HepG2 (cell line): ENCODE measurements around the gene UNC5CL. TPM values are rescaled to one million over a fixed set of nuclear protein-coding genes. Genes with fewer than 3 reads are reported as not detected.

Experiments
- ATAC-seq: fragments of 200-7000 bp; cut with Tn5 transposase; 3 replicates; pipeline ENCODE4 v1.9.1; 2020; ENCODE audit warnings: mild to moderate bottlenecking, moderate library complexity
- BruUV-seq: library from RNA; stranded (reverse); fragments of 400-500 nt; replicated peaks from 2 replicates; lab custom pipeline; 2021; lab: Mats Ljungman, UMichigan
- CTCF ChIA-PET: fragments of 300-600 bp; formaldehyde crosslinking; extraction: SDS; loops from one replicate; lab custom pipeline; 2021; ENCODE audit warnings: low total read pairs, inconsistent platforms, low intra/inter-chr PET ratio; lab: Yijun Ruan, JAX
- POLR2A ChIA-PET: fragments of 350-600 bp; sonication (Branson Sonifier 250); formaldehyde crosslinking; loops from one replicate; lab custom pipeline; 2020; ENCODE audit warnings: antibody characterized with exemption, inconsistent platforms; lab: Yijun Ruan, JAX
- DNase-seq: peaks from one replicate; pipeline ENCODE4 v3.0.0-alpha.2; 2015; ENCODE audit warnings: low spot score
- FAIRE-seq: peaks from 3 replicates; lab custom pipeline; 2011; peaks lifted over from hg19 to GRCh38; lab: Jason Lieb, UNC
- H2AFZ ChIP-seq: one replicate; pipeline ENCODE4 v1.6.1; 2011; ENCODE audit warnings: low read length, inconsistent platforms
- H3K27ac ChIP-seq: fragments of 300-600 bp; 3 replicates; pipeline ENCODE4 v1.8.0; 2011; ENCODE audit warnings: mixed run types, mild to moderate bottlenecking, mixed read lengths, low read length, inconsistent platforms; ENCODE audit not compliant: insufficient read depth; ENCODE audit errors: extremely low read length
- H3K27me3 ChIP-seq, 2 experiments: fragments of 200-600 bp in 1 of 2; 2 replicates in 1 of 2; 3 replicates in 1 of 2; pipeline versions ENCODE4 v1.6.0 to v1.8.0; 2011; ENCODE audit warnings: low read length in 2 of 2, mild to moderate bottlenecking in 2 of 2, moderate library complexity in 2 of 2, inconsistent platforms in 1 of 2; ENCODE audit not compliant: insufficient read depth in 2 of 2, control insufficient read depth in 1 of 2
- H3K36me3 ChIP-seq, 2 experiments: fragments of 200-600 bp in 1 of 2; replicated peaks in 1 of 2; 2 replicates in 1 of 2; 3 replicates in 1 of 2; pipeline versions ENCODE4 v1.5.1 to v1.8.0; 2011; ENCODE audit warnings: low read length in 2 of 2, inconsistent platforms in 1 of 2; ENCODE audit not compliant: insufficient read depth in 2 of 2, control insufficient read depth in 1 of 2
- H3K4me1 ChIP-seq: 2 replicates; pipeline ENCODE4 v1.5.1; 2012; ENCODE audit warnings: low read length, inconsistent platforms; ENCODE audit not compliant: insufficient read depth
- H3K4me2 ChIP-seq: 2 replicates; pipeline ENCODE4 v1.6.0; 2011; ENCODE audit warnings: low read depth, low read length, inconsistent platforms
- H3K4me3 ChIP-seq, 3 experiments: fragments of 200-600 bp in 1 of 3; sonication (generic), shearing (Covaris generic) in 1 of 3; replicated peaks in 1 of 3; 2 replicates each; pipeline ENCODE4 v1.5.1; 2011 to 2016; ENCODE audit warnings: low read length in 3 of 3, inconsistent platforms in 2 of 3, low read depth in 2 of 3, mild to moderate bottlenecking in 2 of 3, control low read depth in 1 of 3, mixed read lengths in 1 of 3; ENCODE audit not compliant: insufficient read depth in 1 of 3
- H3K79me2 ChIP-seq: one replicate; pipeline ENCODE4 v1.6.1; 2011; ENCODE audit warnings: low read length, inconsistent platforms; ENCODE audit not compliant: insufficient read depth
- H3K9ac ChIP-seq: 2 replicates; pipeline ENCODE4 v1.6.0; 2011; ENCODE audit warnings: mild to moderate bottlenecking, low read depth, low read length, inconsistent platforms; ENCODE audit not compliant: insufficient read depth
- H3K9me3 ChIP-seq: 2 replicates; pipeline ENCODE4 v1.5.1; 2012; ENCODE audit warnings: mild to moderate bottlenecking, low read length
- H4K20me1 ChIP-seq: 2 replicates; pipeline ENCODE4 v1.6.0; 2011; ENCODE audit warnings: inconsistent platforms, mild to moderate bottlenecking, low read length, moderate library complexity; ENCODE audit not compliant: insufficient read depth
- CAMTA2 ChIP-seq: sonication (generic); formaldehyde crosslinking; IDR thresholded peaks from 2 replicates; pipeline ENCODE4 v1.4.0; 2020; ENCODE audit warnings: mild to moderate bottlenecking, missing genetic modification reagents, borderline replicate concordance
- CREB3 ChIP-seq: sonication (generic); formaldehyde crosslinking; IDR thresholded peaks from 2 replicates; pipeline ENCODE4 v1.5.0; 2020; ENCODE audit warnings: missing genetic modification reagents
- HCFC1 ChIP-seq: fragments of 150-350 bp; IDR thresholded peaks from 2 replicates; pipeline ENCODE4 v1.6.1; 2014; ENCODE audit warnings: low read depth, low read length
- IKZF4 ChIP-seq: sonication (generic); formaldehyde crosslinking; IDR thresholded peaks from 2 replicates; pipeline ENCODE4 v1.5.1; 2020; ENCODE audit warnings: borderline replicate concordance, mild to moderate bottlenecking, low read depth, missing genetic modification reagents; ENCODE audit errors: not compliant biosample characterization
- ONECUT2 ChIP-seq: sonication (generic); formaldehyde crosslinking; IDR thresholded peaks from 2 replicates; pipeline ENCODE4 v1.4.0; 2020; ENCODE audit warnings: missing genetic modification reagents
- RFX5 ChIP-seq: IDR thresholded peaks from 2 replicates; pipeline ENCODE4 v1.6.1; 2011; ENCODE audit warnings: low read depth, low read length, improper control_type of control experiment
- SETDB1 ChIP-seq: sonication (generic); formaldehyde crosslinking; IDR thresholded peaks from 2 replicates; pipeline ENCODE4 v1.5.1; 2020; ENCODE audit warnings: missing genetic modification reagents, mild to moderate bottlenecking, borderline replicate concordance
- TFDP1 ChIP-seq: IDR thresholded peaks from 2 replicates; pipeline ENCODE4 v1.6.1; 2016; ENCODE audit warnings: missing compliant biosample characterization, missing genetic modification reagents, borderline replicate concordance
- ZBTB25 ChIP-seq: IDR thresholded peaks from 2 replicates; pipeline ENCODE4 v1.6.1; 2018; ENCODE audit warnings: missing genetic modification reagents
- ZBTB44 ChIP-seq: sonication (generic); formaldehyde crosslinking; IDR thresholded peaks from 2 replicates; pipeline ENCODE4 v1.4.0; 2020; ENCODE audit warnings: missing genetic modification reagents
- ZNF138 ChIP-seq: sonication (generic); formaldehyde crosslinking; IDR thresholded peaks from 2 replicates; pipeline ENCODE4 v1.5.0; 2020; ENCODE audit warnings: mild to moderate bottlenecking, low read depth, missing genetic modification reagents
- ZNF367 ChIP-seq: sonication (generic); formaldehyde crosslinking; IDR thresholded peaks from 2 replicates; pipeline ENCODE4 v1.4.0; 2020; ENCODE audit warnings: missing genetic modification reagents, borderline replicate concordance
- ZNF496 ChIP-seq: sonication (generic); formaldehyde crosslinking; IDR thresholded peaks from 2 replicates; pipeline ENCODE4 v1.8.1; 2023; ENCODE audit warnings: mild to moderate bottlenecking, moderate library complexity, missing genetic modification reagents; ENCODE audit not compliant: insufficient replicate concordance
- ZNF740 ChIP-seq: sonication (generic); formaldehyde crosslinking; IDR thresholded peaks from 2 replicates; pipeline ENCODE4 v1.4.0; 2020; ENCODE audit warnings: missing genetic modification reagents
- ZNF749 ChIP-seq: sonication (generic); formaldehyde crosslinking; IDR thresholded peaks from 2 replicates; pipeline ENCODE4 v1.8.0; 2022; ENCODE audit warnings: mild to moderate bottlenecking, missing genetic modification reagents, moderate library complexity, borderline replicate concordance
- ZNF781 ChIP-seq: sonication (generic); formaldehyde crosslinking; IDR thresholded peaks from 2 replicates; pipeline ENCODE4 v1.5.1; 2020; ENCODE audit warnings: borderline replicate concordance, mild to moderate bottlenecking, missing genetic modification reagents; ENCODE audit errors: not compliant biosample characterization
- WGBS: methylation state at CpG from one replicate; pipeline ENCODE4 v1.1.6; 2017; ENCODE audit warnings: low lambda C conversion rate; 5-methylcytosine and 5-hydroxymethylcytosine counted together
- in situ Hi-C: cut with HindIII; loops from 2 replicates; pipeline ENCODE4 v1.10.0; 2017; ENCODE audit warnings: low pct_unique_long_range_greater_than_20kb; ENCODE audit not compliant: extremely low pct_ligation_motif_present
- intact Hi-C: fragments of 100-400 bp; cut with micrococcal nuclease; formaldehyde crosslinking; loops from one replicate; pipeline ENCODE4 v1.10.0; 2022; ENCODE audit not compliant: unreplicated experiment
- polyA plus RNA-seq, 8 experiments: library from polyadenylated mRNA; depleted of rRNA in 3 of 8; stranded (reverse) in 7 of 8; unstranded in 1 of 8; fragments of >200 nt; fragmentation: Illumina TruSeq in 4 of 8; extraction: Trizol in 4 of 8; gene quantifications; 2 replicates each; pipeline versions ENCODE4 v1.2.1 to v1.2.3, GENCODE V29; 2011 to 2016; ENCODE audit warnings: low read depth in 4 of 8, missing spikeins in 1 of 8, mixed read lengths in 1 of 8; ENCODE audit not compliant: insufficient read depth in 1 of 8
- total RNA-seq, 5 experiments: library from RNA; depleted of rRNA; stranded (reverse); fragments of >200 nt; fragmentation: Illumina TruSeq; extraction: Trizol; gene quantifications; 2 replicates each; pipeline ENCODE4 v1.2.3, GENCODE V29; 2016; ENCODE audit warnings: low read depth in 1 of 5

Gene UNC5CL
- total and polyA plus RNA-seq, 2 of the 13 experiments (the other 11 are each of a cell fraction or from before 2014, with no cell fraction given): 2.4 to 2.5 TPM

- intact Hi-C loops: loop anchor here (1.0 to 5.0 kb wide), 4 partner anchors 22 to 181 kb away; no protein-coding TSS in a partner anchor
- ChIA-PET POLR2A (interaction anchor here (0.9 to 1.6 kb wide), 6 partner anchors 13 to 44 kb away, joined by 3 to 7 read pairs (median 4); partner anchors contain the start of genes NFYA and OARD1), CTCF (interaction anchor here (0.8 to 3.0 kb wide), 8 partner anchors 22 to 203 kb away, joined by 3 to 56 read pairs (median 6); no protein-coding TSS in a partner anchor)
- Histone ChIP-seq H4K20me1 (no peaks in the 10 kb centered on the region), H2AFZ (no peak overlapping the region), H3K9me3 (no peaks in the 10 kb centered on the region), H3K79me2 (no peaks in the 10 kb centered on the region), H3K4me3 (peak overlapping the region in 1 of 3 experiments; percentile 45; a peak in 1 of 6 replicates), H3K4me2 (peak overlapping the region; percentile 66), H3K36me3 (no peaks in the 10 kb centered on the region), H3K9ac (0 out of 2 replicates have a peak overlapping the region, but pooled peaks have one; percentile 29), H3K4me1 (peaks cover 19% of the 10 kb centered on the region), H3K27ac (no peak overlapping the region), H3K27me3 (no peaks in the 10 kb centered on the region)
- no TSS peak for BruUV-seq
- in situ Hi-C loops: loop anchor here (25.0 kb wide), 1 partner anchor 691 kb away; no protein-coding TSS in a partner anchor
- FAIRE-seq (peak; percentile 18), DNase-seq (peak; percentile 47), ATAC-seq (peak; percentile 95)
- 69% methylated on average over 25 of the region's 45 CpGs for WGBS
- TF ChIP-seq ZNF496 (no peak), TFDP1 (CRISPR knock-in tag) (peak; percentile 85; the same call in 1 of the 2 replicates), ZNF367 (CRISPR knock-in tag) (no peak; the same call in 1 of the 2 replicates), ZNF781 (no peak), RFX5 (no peak), ONECUT2 (0 out of 2 replicates have a peak, but pooled peaks have one; percentile 47), ZNF138 (CRISPR knock-in tag) (no peak), IKZF4 (CRISPR knock-in tag) (no peak), HCFC1 (no peak), CAMTA2 (CRISPR knock-in tag) (peak; percentile 89; the same call in 1 of the 2 replicates), ZBTB44 (CRISPR knock-in tag) (no peak), ZBTB25 (no peak), SETDB1 (CRISPR knock-in tag) (0 out of 2 replicates have a peak, but pooled peaks have one; percentile 42), ZNF740 (CRISPR knock-in tag) (no peak), CREB3 (0 out of 2 replicates have a peak, but pooled peaks have one; percentile 25), ZNF749 (0 out of 2 replicates have a peak, but pooled peaks have one; percentile 47)
Measured at GRCh38 chr6:41027799-41028560, 11.0 kb downstream of the UNC5CL start.
